NT2/D1 (cell line): Measurements from ENCODE around the gene LRRC75B.

Experiments
- SUZ12 ChIP-seq: IDR thresholded peaks from 2 replicates; pipeline ENCODE4 v1.6.1; 2011; ENCODE audit not compliant: insufficient read length, insufficient read depth; ENCODE audit errors: extremely low read depth
- YY1 ChIP-seq: IDR thresholded peaks from 2 replicates; pipeline ENCODE4 v1.6.1; 2011; ENCODE audit not compliant: insufficient read length, insufficient read depth
- ZNF274 ChIP-seq: IDR thresholded peaks from 2 replicates; pipeline ENCODE4 v1.6.1; 2011; ENCODE audit warnings: mild to moderate bottlenecking, low read depth, low read length

GRCh38 chr22:24555165-24556039 lies 37.5 kb downstream of the LRRC75B start, which contains the start of gene SNRPD3:
- TF ChIP-seq YY1 (peak; percentile 63), ZNF274 (no peak), SUZ12 (no peak)
